Measurements from ENCODE around the gene HLA-DMA. TPM values are rescaled to one million over a fixed set of nuclear protein-coding genes. Genes with fewer than 3 reads are reported as not detected.

HLA-DMA gene
- total and polyA plus RNA-seq, 2 of the 8 experiments (the other 6 are each of a cell fraction or from before 2014, with no cell fraction given), result 13.3 to 23.1 TPM

DNA sequence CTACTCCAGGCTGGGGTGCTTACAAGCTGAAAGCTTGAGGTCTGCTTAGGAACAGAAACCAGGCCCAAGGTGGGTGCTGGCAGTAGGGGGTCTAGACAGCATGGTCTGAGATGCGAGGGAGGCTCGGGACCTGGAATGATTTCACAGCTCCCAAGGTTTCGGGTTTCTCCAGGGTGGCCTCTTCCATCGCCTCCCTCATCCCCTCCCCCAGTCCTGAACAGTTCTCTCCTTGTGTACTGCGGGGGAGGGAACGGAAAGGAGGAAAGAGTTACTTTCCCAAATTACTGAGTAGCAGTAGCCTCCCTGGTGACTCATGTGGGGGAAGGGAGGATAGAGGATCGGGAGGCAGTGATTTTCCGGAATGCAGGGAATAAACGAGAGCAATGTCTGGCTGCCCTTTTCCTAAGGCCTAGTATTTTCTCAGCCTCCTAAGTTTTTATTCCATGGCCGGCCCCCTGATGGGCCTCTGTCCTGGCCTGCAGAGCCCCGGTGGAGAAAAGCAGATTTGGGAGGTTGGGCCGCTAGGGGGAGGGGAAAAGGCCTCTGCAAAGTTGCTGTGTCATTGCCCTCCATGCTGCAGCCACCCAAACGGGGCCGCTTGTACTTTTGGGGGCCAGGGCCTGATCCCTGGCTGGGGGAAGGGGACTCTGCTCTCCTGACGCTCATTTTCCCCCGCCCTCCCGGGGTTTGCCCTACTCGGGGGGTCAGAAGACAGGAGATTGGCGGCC lies 17.0 kb upstream of the HLA-DMA start (continued):
- TF ChIP-seq CHD2 (IDR thresholded peaks at IDR 0.05; ENCODE audit: low read length) (no peak), SP4 (IDR thresholded peaks at IDR 0.05; ENCODE audit: low read length) (no peak), MAFK (IDR thresholded peaks at IDR 0.05; ENCODE audit: low read depth, low read length) (peak; percentile 92), BCL11A (IDR thresholded peaks at IDR 0.05; ENCODE audit: low read depth in 2 of 2, low read length in 2 of 2) (no peak)

Measured in H1 (cell line).